Loucy (cell line): Measurements from ENCODE around the gene LINGO1.

Experiments used
- H2AFZ ChIP-seq: fragments of 200-600 bp; sonication (generic); 2 replicates; pipeline ENCODE4 v1.6.0; 2016; ENCODE audit warnings: antibody characterized with exemption, mild to moderate bottlenecking, low read length, moderate library complexity
- H3F3A ChIP-seq: fragments of 200-600 bp; 2 replicates; pipeline ENCODE4 v1.6.0; 2016; ENCODE audit warnings: antibody characterized with exemption, low read depth, mild to moderate bottlenecking
- H3K27me3 ChIP-seq: fragments of 200-600 bp; sonication (generic); 2 replicates; pipeline ENCODE4 v1.6.1; 2014; ENCODE audit warnings: low read length, mild to moderate bottlenecking; ENCODE audit not compliant: insufficient read depth, poor library complexity, severe bottlenecking
- H3K36me3 ChIP-seq: fragments of 200-600 bp; sonication (generic); 2 replicates; pipeline ENCODE4 v1.6.1; 2016; ENCODE audit warnings: low read length; ENCODE audit not compliant: insufficient read depth
- H3K4me1 ChIP-seq: fragments of 200-600 bp; sonication (generic); 2 replicates; pipeline ENCODE4 v1.5.1; 2014; ENCODE audit warnings: low read length, mild to moderate bottlenecking; ENCODE audit not compliant: insufficient read depth, poor library complexity, severe bottlenecking
- H3K4me2 ChIP-seq: fragments of 200-600 bp; sonication (generic); 2 replicates; pipeline ENCODE4 v1.6.0; 2014; ENCODE audit warnings: antibody characterized with exemption, low read length, low read depth, mild to moderate bottlenecking; ENCODE audit not compliant: poor library complexity, severe bottlenecking
- H3K4me3 ChIP-seq: fragments of 200-600 bp; sonication (generic); 2 replicates; pipeline ENCODE4 v1.5.1; 2014; ENCODE audit warnings: low read length, mild to moderate bottlenecking, mixed read lengths; ENCODE audit not compliant: poor library complexity, severe bottlenecking
- H3K79me2 ChIP-seq: fragments of 200-600 bp; sonication (generic); 2 replicates; pipeline ENCODE4 v1.6.1; 2014; ENCODE audit warnings: low read length; ENCODE audit not compliant: insufficient read depth
- H3K9ac ChIP-seq: fragments of 200-600 bp; sonication (generic); 2 replicates; pipeline ENCODE4 v1.6.0; 2014; ENCODE audit warnings: mild to moderate bottlenecking, low read depth, low read length, moderate library complexity; ENCODE audit not compliant: poor library complexity, severe bottlenecking
- H3K9me2 ChIP-seq: fragments of 200-600 bp; sonication (generic); replicated peaks from 2 replicates; pipeline ENCODE4 v1.6.1; 2016; ENCODE audit warnings: low read depth, low read length, mixed read lengths
- H3K9me3 ChIP-seq: fragments of 200-600 bp; sonication (generic); 2 replicates; pipeline ENCODE4 v1.6.1; 2014; ENCODE audit warnings: mild to moderate bottlenecking, antibody characterized with exemption, low read length, low read depth; ENCODE audit not compliant: insufficient read depth
- H4K20me1 ChIP-seq: fragments of 200-600 bp; sonication (generic); 2 replicates; pipeline ENCODE4 v1.6.0; 2014; ENCODE audit warnings: antibody characterized with exemption, low read length, mild to moderate bottlenecking; ENCODE audit not compliant: insufficient read depth, poor library complexity, severe bottlenecking
- CTCF ChIP-seq: fragments of 200-600 bp; sonication (generic); conservative IDR thresholded peaks from 2 replicates; pipeline ENCODE4 v1.5.1; 2014; ENCODE audit warnings: mild to moderate bottlenecking, antibody characterized with exemption, low read length
- EZH2phosphoT487 ChIP-seq: fragments of 200-600 bp; IDR thresholded peaks from 2 replicates; pipeline ENCODE4 v1.6.1; 2018; ENCODE audit warnings: antibody characterized with exemption, mild to moderate bottlenecking, moderate library complexity, borderline replicate concordance

Gene LINGO1

GRCh38 chr15:77568973-77569728 lies 63.6 kb downstream of the LINGO1 start:
- Histone ChIP-seq H3K79me2 (no peaks in the 10 kb centered on the region), H2AFZ (no peak overlapping the region), H3K9me3 (no peaks in the 10 kb centered on the region), H3K27me3 (no peaks in the 10 kb centered on the region), H3K9ac (no peak overlapping the region), H3K4me3 (no peak overlapping the region), H3K36me3 (no peaks in the 10 kb centered on the region), H3K4me2 (no peak overlapping the region), H3F3A (no peaks in the 10 kb centered on the region), H4K20me1 (no peaks in the 10 kb centered on the region), H3K4me1 (no peaks in the 10 kb centered on the region), H3K9me2 (no peaks in the 10 kb centered on the region)
- TF ChIP-seq EZH2phosphoT487 (no peak), CTCF (no peak)

- Histone ChIP-seq H3K9ac (no peak overlapping the region), H4K20me1 (no peaks in the 10 kb centered on the region), H3K4me2 (no peak overlapping the region), H3K36me3 (no peaks in the 10 kb centered on the region), H3K9me3 (no peaks in the 10 kb centered on the region), H3K79me2 (no peaks in the 10 kb centered on the region), H3K4me3 (no peak overlapping the region), H3K27me3 (no peaks in the 10 kb centered on the region), H3K4me1 (no peaks in the 10 kb centered on the region), H3F3A (no peaks in the 10 kb centered on the region), H3K9me2 (no peaks in the 10 kb centered on the region), H2AFZ (no peak overlapping the region)
- TF ChIP-seq EZH2phosphoT487 = no peak
- no peak for TF ChIP-seq CTCF
Measured at GRCh38 chr15:77568014-77568972, 64.4 kb downstream of the LINGO1 start.

GRCh38 chr15:77567202-77567601 lies 65.5 kb downstream of the LINGO1 start:
- Histone ChIP-seq H2AFZ (no peak overlapping the region), H3K27me3 (no peaks in the 10 kb centered on the region), H3K9me2 (no peaks in the 10 kb centered on the region), H4K20me1 (no peaks in the 10 kb centered on the region), H3K9ac (no peak overlapping the region), H3K4me3 (no peak overlapping the region), H3F3A (no peaks in the 10 kb centered on the region), H3K4me2 (no peak overlapping the region), H3K4me1 (no peaks in the 10 kb centered on the region), H3K79me2 (no peaks in the 10 kb centered on the region), H3K9me3 (no peaks in the 10 kb centered on the region), H3K36me3 (no peaks in the 10 kb centered on the region)
- TF ChIP-seq CTCF (no peak), EZH2phosphoT487 (no peak)
